ENCODE results near the gene ABTB2. TPM values are rescaled to one million over a fixed set of nuclear protein-coding genes. Genes with fewer than 3 reads are reported as not detected.

Gene ABTB2
- total RNA-seq, 6 experiments from 2014 or later: 6.0 to 14.9 (median 10.0) TPM

DNA sequence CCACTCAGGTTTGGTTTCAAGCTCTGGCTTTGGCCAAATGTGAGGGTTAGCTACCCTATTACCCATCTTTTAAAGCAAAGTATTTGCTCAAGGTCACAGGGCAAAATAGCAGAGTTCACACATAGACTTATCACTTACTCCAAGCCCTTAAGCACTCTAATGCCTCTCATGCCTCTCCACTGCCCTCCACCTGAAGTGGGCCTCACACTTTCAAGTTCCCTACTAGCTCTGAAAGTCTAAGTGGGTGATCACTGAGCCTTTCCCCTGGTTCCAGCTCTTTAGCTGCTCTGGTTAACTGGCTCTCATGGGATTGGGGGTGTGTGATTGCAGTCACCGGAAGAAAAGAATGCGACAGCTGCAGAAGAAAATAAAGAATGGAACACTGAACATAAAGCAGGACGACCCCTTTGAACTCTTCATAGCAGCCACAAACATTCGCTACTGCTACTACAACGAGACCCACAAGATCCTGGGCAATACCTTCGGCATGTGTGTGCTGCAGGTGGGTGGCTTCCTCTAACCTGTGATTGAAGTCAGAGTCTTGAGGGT lies 246.0 kb downstream of the ABTB2 start:
- no peak overlapping the region for H3K27ac ChIP-seq
- no peak for TF ChIP-seq CTCF (IDR thresholded peaks at IDR 0.05)
- no peak for TF ChIP-seq POLR2A (IDR thresholded peaks at IDR 0.05)
- H3K9me3 ChIP-seq: no peaks in the 10 kb centered on the region
- H3K4me3 ChIP-seq: no peak overlapping the region
- WGBS (ENCODE audit: insufficient coverage, low coverage, low lambda C conversion rate, missing lambda C conversion rate): 100% methylated on average over 5 of the region's 6 CpGs
- peaks cover 0 to 4% (median 0%) of the 10 kb centered on the region in 4 donors for H3K4me1 ChIP-seq
- H3K27me3 ChIP-seq: no peaks in the 10 kb centered on the region
- ATAC-seq: no peak
- H3K36me3 ChIP-seq: peaks cover 0 to 85% (median 17%) of the 10 kb centered on the region in 4 donors
- intact Hi-C loops (cut with DNase I): no loop called here
- DNase-seq: no peak

GRCh38 chr11:34105957-34106504 lies 251.8 kb downstream of the ABTB2 start:
- peak overlapping the region; percentile 88 to 90 (median 90) for H3K27ac ChIP-seq
- H3K36me3 ChIP-seq: peaks cover 0 to 34% (median 4%) of the 10 kb centered on the region in 4 donors
- DNase-seq (no peak), ATAC-seq (no peak)
- peak overlapping the region; percentile 86 to 94 (median 88) for H3K4me3 ChIP-seq
- intact Hi-C loops (cut with DNase I): loop anchor here in 1 of 2 donors (10.0 kb wide), 1 partner anchor 111 kb away; no protein-coding TSS in a partner anchor
- H3K9me3 ChIP-seq: no peaks in the 10 kb centered on the region
- H3K4me1 ChIP-seq: peaks cover 0 to 20% (median 2%) of the 10 kb centered on the region in 4 donors
- H3K27me3 ChIP-seq: no peaks in the 10 kb centered on the region
- no peak for TF ChIP-seq CTCF (IDR thresholded peaks at IDR 0.05)
- no peak for TF ChIP-seq POLR2A (IDR thresholded peaks at IDR 0.05)
- 2% methylated on average over 11 of the region's 17 CpGs for WGBS (ENCODE audit: insufficient coverage, low coverage, low lambda C conversion rate, missing lambda C conversion rate)

GRCh38 chr11:34105079-34105956 lies 252.5 kb downstream of the ABTB2 start, which contains the start of gene NAT10:
NAT10 (plus strand) TSS chr11:34105629; CDS start chr11:34108226, 2,597 bp downstream.
- Histone ChIP-seq H3K27me3 (no peaks in the 10 kb centered on the region), H3K4me3 (peak within 1 kb of the TSS; percentile 86 to 94 (median 88)), H3K36me3 (peaks cover 0 to 33% (median 3%) of the 10 kb centered on the region in 4 donors), H3K4me1 (peaks cover 0 to 20% (median 2%) of the 10 kb centered on the region in 4 donors), H3K9me3 (no peaks in the 10 kb centered on the region), H3K27ac (peak within 1 kb of the TSS; percentile 88 to 90 (median 90))
- peak; percentile 95 to 97 (median 97) for DNase-seq
- peak in 2 of 4 donors; percentile 14 to 18 for TF ChIP-seq CTCF (IDR thresholded peaks at IDR 0.05)
- peak; percentile 79 for TF ChIP-seq POLR2A (IDR thresholded peaks at IDR 0.05)
- intact Hi-C loops (cut with DNase I): loop anchor here in 1 of 2 donors (10.0 kb wide), 1 partner anchor 111 kb away; no protein-coding TSS in a partner anchor
- peak; percentile 94 to 98 (median 95) for ATAC-seq
- under 1% methylated on average over 29 of the region's 55 CpGs for WGBS (ENCODE audit: insufficient coverage, low coverage, low lambda C conversion rate, missing lambda C conversion rate)

GRCh38 chr11:34104680-34105078 lies 253.1 kb downstream of the ABTB2 start:
- intact Hi-C loops (cut with DNase I): loop anchor here in 1 of 2 donors (10.0 kb wide), 1 partner anchor 110 kb away; no protein-coding TSS in a partner anchor
- ATAC-seq (no peak), DNase-seq (no peak)
- H3K36me3 ChIP-seq: peaks cover 0 to 34% (median 6%) of the 10 kb centered on the region in 4 donors
- H3K4me3 ChIP-seq: peak overlapping the region; percentile 86 to 94 (median 88)
- 29% methylated on average over 6 of the region's 6 CpGs for WGBS (ENCODE audit: insufficient coverage, low coverage, low lambda C conversion rate, missing lambda C conversion rate)
- H3K27me3 ChIP-seq: no peaks in the 10 kb centered on the region
- peaks cover 0 to 20% (median 2%) of the 10 kb centered on the region in 4 donors for H3K4me1 ChIP-seq
- peak overlapping the region; percentile 88 to 90 (median 90) for H3K27ac ChIP-seq
- no peak for TF ChIP-seq POLR2A (IDR thresholded peaks at IDR 0.05)
- no peak for TF ChIP-seq CTCF (IDR thresholded peaks at IDR 0.05)
- no peaks in the 10 kb centered on the region for H3K9me3 ChIP-seq

All from right lobe of liver (tissue), 6 donors.